NCI-H345 treated with DMSO at 0.1 percent for 48 hours (cell line): ENCODE measurements around the gene PPP2R1A.
"Not testable (repeated sequence)": the region's sequence is repeated elsewhere in the genome, so short reads cannot be mapped to it uniquely, and the experiment has no call there.

Source experiments
- DNase-seq: peaks from one replicate; lab custom pipeline; 2025; ENCODE audit not compliant: unreplicated experiment; lab: John Stamatoyannopoulos, UW

Gene PPP2R1A

GRCh38 chr19:52200044-52200443 is 10.2 kb downstream of the PPP2R1A start:
- DNase-seq: no peak

GRCh38 chr19:52200755-52201391 is 11.0 kb downstream of the PPP2R1A start:
- not testable (repeated sequence) for DNase-seq

- no peak for DNase-seq
Measured at GRCh38 chr19:52206481-52206880, 16.6 kb downstream of the PPP2R1A start.

GRCh38 chr19:52211203-52211602 is 21.4 kb downstream of the PPP2R1A start:
- no peak for DNase-seq

GRCh38 chr19:52211926-52212571 is 22.2 kb downstream of the PPP2R1A start:
- DNase-seq: no peak

- no peak for DNase-seq
Measured at GRCh38 chr19:52212572-52213255, 22.9 kb downstream of the PPP2R1A start.

GRCh38 chr19:52214241-52214640 is 24.4 kb downstream of the PPP2R1A start:
- DNase-seq: no peak

- no peak for DNase-seq
Measured at GRCh38 chr19:52216401-52216800, 26.5 kb downstream of the PPP2R1A start.

GRCh38 chr19:52217576-52217975 is 27.7 kb downstream of the PPP2R1A start:
- DNase-seq: no peak

- DNase-seq: no peak
Measured at GRCh38 chr19:52219611-52220010, 29.8 kb downstream of the PPP2R1A start.

- no peak for DNase-seq
Measured at GRCh38 chr19:52221031-52221430, 31.2 kb downstream of the PPP2R1A start.

- no peak for DNase-seq
Measured at GRCh38 chr19:52221831-52222375, 32.1 kb downstream of the PPP2R1A start.

GRCh38 chr19:52224211-52224610 is 34.4 kb downstream of the PPP2R1A start:
- no peak for DNase-seq

- no peak for DNase-seq
Measured at GRCh38 chr19:52226652-52227051, 36.8 kb downstream of the PPP2R1A start.

- DNase-seq: no peak
Measured at GRCh38 chr19:52227196-52227940, 37.5 kb downstream of the PPP2R1A start.

GRCh38 chr19:52227980-52228379 is 38.1 kb downstream of the PPP2R1A start:
- DNase-seq: no peak

GRCh38 chr19:52229524-52229923 is 39.7 kb downstream of the PPP2R1A start:
- no peak for DNase-seq

- DNase-seq: no peak
Measured at GRCh38 chr19:52230685-52231084, 40.8 kb downstream of the PPP2R1A start.

- DNase-seq: no peak
Measured at GRCh38 chr19:52231154-52231910, 41.5 kb downstream of the PPP2R1A start.

GRCh38 chr19:52234406-52234805 is 44.6 kb downstream of the PPP2R1A start:
- no peak for DNase-seq

- no peak for DNase-seq
Measured at GRCh38 chr19:52237197-52237596, 47.3 kb downstream of the PPP2R1A start.
